Hematopoietic multipotent progenitor cell (in vitro differentiated cells): ENCODE results near the gene GGNBP2. TPM values are rescaled to one million over a fixed set of nuclear protein-coding genes. Genes with fewer than 3 reads are reported as not detected.

Source experiments
- DNase-seq, 3 donors: peaks; one replicate each; pipeline ENCODE4 v3.0.0-alpha.2; 2011 to 2015; ENCODE audit warnings: low read depth in 2 of 3, low spot score in 2 of 3
- total RNA-seq: library from RNA; depleted of rRNA; stranded (reverse); fragments of >200 nt; gene quantifications from one replicate; pipeline ENCODE4 v1.2.3, GENCODE V29; 2012

The GGNBP2 gene
- total RNA-seq, 1 donor, result 62.7 TPM

GRCh38 chr17:36628576-36628975, 83.9 kb downstream of the GGNBP2 start:
- DNase-seq, result no peak

- DNase-seq, result peak; percentile 58 to 81 (median 59)
Measured at GRCh38 chr17:36629252-36629847, 84.6 kb downstream of the GGNBP2 start.

GRCh38 chr17:36629970-36630502, 85.3 kb downstream of the GGNBP2 start:
- DNase-seq, result no peak

GRCh38 chr17:36631022-36631421, 86.3 kb downstream of the GGNBP2 start:
- DNase-seq, result no peak

GRCh38 chr17:36632916-36633771, 88.4 kb downstream of the GGNBP2 start:
- no peak for DNase-seq

Other genes with a start within 250 kb of the GGNBP2 start
- gene TBC1D3G, start 221.0 kb upstream of the GGNBP2 start, total RNA-seq, result not detected
- gene TBC1D3H, start 156.5 kb upstream of the GGNBP2 start, total RNA-seq, result not detected
- gene ZNHIT3, start 58.2 kb upstream of the GGNBP2 start, total RNA-seq, result 25.0 TPM
- gene MYO19, start 10.1 kb upstream of the GGNBP2 start, total RNA-seq, result 74.3 TPM
- 4.0 TPM for gene PIGW, start 9.9 kb upstream of the GGNBP2 start, total RNA-seq
- 25.6 TPM for gene DHRS11, start 47.0 kb downstream of the GGNBP2 start, total RNA-seq
- gene MRM1, start 56.7 kb downstream of the GGNBP2 start, total RNA-seq, result 14.8 TPM